SH-SY5Y (cell line): Measurements from ENCODE around the gene PDE1A.

Experiments used
- GATA2 ChIP-seq: IDR thresholded peaks from 2 replicates; pipeline ENCODE4 v1.6.1; 2011; ENCODE audit warnings: mild to moderate bottlenecking, low read depth, low read length
- GATA3 ChIP-seq: IDR thresholded peaks from 2 replicates; pipeline ENCODE4 v1.6.1; 2011; ENCODE audit warnings: low read depth, mild to moderate bottlenecking, low read length, moderate library complexity

The PDE1A gene

GRCh38 chr2:182142062-182142461, 284.8 kb downstream of the PDE1A start:
- TF ChIP-seq GATA2 (no peak), GATA3 (no peak; the same call in 1 of the 2 replicates)

GRCh38 chr2:182134201-182134600, 292.6 kb downstream of the PDE1A start:
- TF ChIP-seq GATA2 = no peak
- no peak for TF ChIP-seq GATA3

- TF ChIP-seq GATA3 = no peak
- TF ChIP-seq GATA2 = no peak
Observed at GRCh38 chr2:182133195-182133891, 293.5 kb downstream of the PDE1A start.

- TF ChIP-seq GATA3 (no peak), GATA2 (no peak)
Observed at GRCh38 chr2:182132605-182133004, 294.2 kb downstream of the PDE1A start.

- TF ChIP-seq GATA2 (no peak), GATA3 (no peak)
Observed at GRCh38 chr2:182128821-182129707, 297.8 kb downstream of the PDE1A start.

- no peak for TF ChIP-seq GATA3
- TF ChIP-seq GATA2 = no peak
Observed at GRCh38 chr2:182117196-182117595, 309.6 kb downstream of the PDE1A start.

GRCh38 chr2:182116774-182117173, 310.1 kb downstream of the PDE1A start:
- no peak for TF ChIP-seq GATA3
- no peak for TF ChIP-seq GATA2

- TF ChIP-seq GATA3 (no peak), GATA2 (no peak)
Observed at GRCh38 chr2:182115258-182115657, 311.6 kb downstream of the PDE1A start.

- no peak for TF ChIP-seq GATA3
- no peak for TF ChIP-seq GATA2
Observed at GRCh38 chr2:182113334-182113733, 313.5 kb downstream of the PDE1A start.

- TF ChIP-seq GATA2 = no peak
- no peak for TF ChIP-seq GATA3
Observed at GRCh38 chr2:182110347-182110746, 316.5 kb downstream of the PDE1A start.

- TF ChIP-seq GATA2 (no peak), GATA3 (no peak)
Observed at GRCh38 chr2:182103526-182103925, 323.3 kb downstream of the PDE1A start.

GRCh38 chr2:182101263-182101662, 325.6 kb downstream of the PDE1A start:
- TF ChIP-seq GATA2 (no peak), GATA3 (no peak)

- no peak for TF ChIP-seq GATA3
- no peak for TF ChIP-seq GATA2
Observed at GRCh38 chr2:182098648-182099047, 328.2 kb downstream of the PDE1A start.

GRCh38 chr2:182097571-182098164, 329.2 kb downstream of the PDE1A start:
- no peak for TF ChIP-seq GATA3

- TF ChIP-seq GATA2 (no peak), GATA3 (no peak)
Observed at GRCh38 chr2:182090486-182090885, 336.4 kb downstream of the PDE1A start.
